ENCODE data around the gene DLG4. TPM values are rescaled to one million over a fixed set of nuclear protein-coding genes. Genes with fewer than 3 reads are reported as not detected.

DLG4 gene
- total RNA-seq, 1 experiment from 2014 or later = 38.3 TPM

DNA sequence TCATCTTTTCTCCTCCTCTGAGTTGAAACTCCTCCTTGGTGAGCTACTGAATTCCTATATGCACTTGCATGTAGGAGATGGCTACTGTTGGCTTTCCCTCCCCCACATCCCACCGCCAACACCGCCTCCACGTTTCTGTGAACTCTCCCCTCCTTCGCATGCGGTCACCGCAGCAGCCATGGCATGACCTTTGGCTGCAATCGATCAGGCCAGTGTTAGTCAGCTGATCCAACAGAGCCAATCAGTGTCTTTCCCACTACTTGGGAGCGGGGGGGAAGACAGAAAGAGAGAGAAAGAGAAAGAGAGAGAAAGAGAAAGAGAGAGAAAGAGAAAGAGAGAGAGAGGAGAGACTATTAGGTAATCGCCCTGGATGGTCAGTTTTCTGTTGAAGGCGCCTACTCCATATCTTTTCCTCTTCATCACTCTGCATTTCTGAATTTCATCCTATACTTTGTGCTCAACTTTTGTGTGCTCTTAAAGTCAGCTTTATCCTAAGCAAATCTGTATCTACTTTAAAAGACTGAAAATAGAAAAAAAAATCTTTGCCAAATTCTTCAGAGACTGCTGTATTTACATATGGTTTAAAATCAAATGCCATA is 63.2 kb downstream of the DLG4 start:
- no peak overlapping the region for H2BK5ac ChIP-seq (ENCODE audit: insufficient read length, low read length)
- H3K27me3 Mint-ChIP-seq (ENCODE audit: low read depth) = peaks cover 36% of the 10 kb centered on the region
- H3K79me1 ChIP-seq (ENCODE audit: insufficient read depth, low read depth, low read length, poor library complexity, severe bottlenecking) = no peaks in the 10 kb centered on the region
- H3K4me2 ChIP-seq (ENCODE audit: insufficient read depth, insufficient read length, low read length) = no peak overlapping the region
- no peak overlapping the region for H2BK20ac ChIP-seq (ENCODE audit: low read depth, low read length, poor library complexity, severe bottlenecking)
- H3K27ac Mint-ChIP-seq = no peak overlapping the region
- no peaks in the 10 kb centered on the region for H3K9me3 Mint-ChIP-seq
- TF ChIP-seq, protein P1, sequence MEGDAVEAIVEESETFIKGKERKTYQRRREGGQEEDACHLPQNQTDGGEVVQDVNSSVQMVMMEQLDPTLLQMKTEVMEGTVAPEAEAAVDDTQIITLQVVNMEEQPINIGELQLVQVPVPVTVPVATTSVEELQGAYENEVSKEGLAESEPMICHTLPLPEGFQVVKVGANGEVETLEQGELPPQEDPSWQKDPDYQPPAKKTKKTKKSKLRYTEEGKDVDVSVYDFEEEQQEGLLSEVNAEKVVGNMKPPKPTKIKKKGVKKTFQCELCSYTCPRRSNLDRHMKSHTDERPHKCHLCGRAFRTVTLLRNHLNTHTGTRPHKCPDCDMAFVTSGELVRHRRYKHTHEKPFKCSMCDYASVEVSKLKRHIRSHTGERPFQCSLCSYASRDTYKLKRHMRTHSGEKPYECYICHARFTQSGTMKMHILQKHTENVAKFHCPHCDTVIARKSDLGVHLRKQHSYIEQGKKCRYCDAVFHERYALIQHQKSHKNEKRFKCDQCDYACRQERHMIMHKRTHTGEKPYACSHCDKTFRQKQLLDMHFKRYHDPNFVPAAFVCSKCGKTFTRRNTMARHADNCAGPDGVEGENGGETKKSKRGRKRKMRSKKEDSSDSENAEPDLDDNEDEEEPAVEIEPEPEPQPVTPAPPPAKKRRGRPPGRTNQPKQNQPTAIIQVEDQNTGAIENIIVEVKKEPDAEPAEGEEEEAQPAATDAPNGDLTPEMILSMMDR (conservative IDR thresholded peaks at IDR 0.05) = no peak
- H4K8ac ChIP-seq (replicated peaks; ENCODE audit: insufficient read length, low read depth, low read length) = no peak overlapping the region
- H3K14ac ChIP-seq (ENCODE audit: insufficient read depth, low read length) = no peak overlapping the region
- no peak overlapping the region for H3K18ac ChIP-seq (ENCODE audit: insufficient read length, low read depth, low read length)
- H4K20me1 ChIP-seq (ENCODE audit: control insufficient read depth, insufficient read depth, insufficient read length) = no peaks in the 10 kb centered on the region
- no peak overlapping the region for H3T11ph ChIP-seq (ENCODE audit: low read length)
- no peak overlapping the region for H3K23ac ChIP-seq (ENCODE audit: insufficient read length, low read depth, low read length)
- no peak overlapping the region for H4K91ac ChIP-seq (ENCODE audit: insufficient read length, low read depth, low read length)
- no peak overlapping the region for H2BK15ac ChIP-seq (ENCODE audit: low read depth, low read length)
- no peaks in the 10 kb centered on the region for H3K9me3 ChIP-seq (ENCODE audit: control insufficient read depth, low read depth, low read length)
- no peak for DNase-seq
- H3K23me2 ChIP-seq (ENCODE audit: insufficient read length, low read depth, low read length, poor library complexity, severe bottlenecking) = no peaks in the 10 kb centered on the region
- no peak overlapping the region for H3K4ac ChIP-seq (ENCODE audit: low read depth, low read length)
- H3K36me3 Mint-ChIP-seq (ENCODE audit: insufficient read depth in 1 of 3, low read depth in 3 of 3) = no peaks in the 10 kb centered on the region
- no peak overlapping the region for H2AFZ ChIP-seq (ENCODE audit: low read length)
- H3K27ac ChIP-seq (ENCODE audit: insufficient read length, low read depth, low read length) = no peak overlapping the region
- H2AK5ac ChIP-seq (ENCODE audit: insufficient read length, low read length) = no peak overlapping the region
- no peak overlapping the region for H4K5ac ChIP-seq (ENCODE audit: insufficient read length, low read depth, low read length)
- H3K79me2 ChIP-seq (ENCODE audit: insufficient read depth, low read length) = no peaks in the 10 kb centered on the region
- no peak overlapping the region for H2BK120ac ChIP-seq (ENCODE audit: low read depth, low read length, poor library complexity, severe bottlenecking)
- no peak overlapping the region for H3K4me3 Mint-ChIP-seq
- H3K56ac ChIP-seq (ENCODE audit: insufficient read length, low read depth, low read length) = no peak overlapping the region
- peaks cover 0 to 2% of the 10 kb centered on the region in 2 experiments; a peak in 1 of 4 replicates for H3K4me1 Mint-ChIP-seq
- H2BK12ac ChIP-seq (ENCODE audit: insufficient read length, low read depth, low read length) = no peak overlapping the region
- H3K27me3 ChIP-seq (ENCODE audit: insufficient read depth, low read length) = no peaks in the 10 kb centered on the region
- no peaks in the 10 kb centered on the region for H3K4me1 ChIP-seq (ENCODE audit: insufficient read depth, low read length)
- no peak overlapping the region for H3K9ac ChIP-seq (ENCODE audit: extremely low read depth, insufficient read length, low read length)
- WGBS (ENCODE audit: extremely low coverage, insufficient read length, low lambda C conversion rate) = no CpG with 5 or more reads among the region's 10 CpGs

Measured in H9 (cell line).